Prostate gland (tissue), 2 donors: Measurements from ENCODE around the gene HS6ST3.

ENCODE experiments used
- POLR2A ChIP-seq: fragments of 450-650 bp; IDR thresholded peaks from one replicate; pipeline ENCODE4 v1.6.1; 2016; ENCODE audit warnings: antibody characterized with exemption, mild to moderate bottlenecking
- TF ChIP-seq, protein P1 (sequence below), 4 experiments: fragments of 200-600 bp in 2 of 4; fragments of 450-650 bp in 2 of 4; sonication (generic) in 2 of 4; IDR thresholded peaks; 1 replicate in 3 of 4; 2 replicates in 1 of 4; pipeline ENCODE4 v1.5.1; 2016 to 2019; ENCODE audit warnings: antibody characterized with exemption in 4 of 4, mild to moderate bottlenecking in 2 of 4, moderate library complexity in 2 of 4

DNA sequence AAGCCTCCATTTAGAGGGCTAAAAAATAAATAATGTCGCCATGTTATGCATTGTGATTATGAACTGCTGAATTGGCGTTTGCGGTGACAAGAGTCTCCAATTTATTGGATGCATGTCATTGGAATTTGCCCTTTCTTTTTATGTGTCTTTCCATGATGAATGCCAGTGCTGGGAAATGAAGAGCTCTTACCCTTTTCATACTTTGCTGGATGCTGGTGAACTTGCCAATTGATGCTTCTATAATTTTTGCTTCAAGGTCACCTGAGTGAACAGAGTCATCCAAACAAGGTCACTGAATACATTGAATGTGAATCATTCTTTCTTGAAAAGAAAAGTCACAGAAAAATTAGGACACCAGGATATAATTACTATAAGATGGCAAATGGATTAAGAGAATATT, 556.2 kb downstream of the HS6ST3 start:
- no peak for TF ChIP-seq POLR2A
- TF ChIP-seq, protein P1, sequence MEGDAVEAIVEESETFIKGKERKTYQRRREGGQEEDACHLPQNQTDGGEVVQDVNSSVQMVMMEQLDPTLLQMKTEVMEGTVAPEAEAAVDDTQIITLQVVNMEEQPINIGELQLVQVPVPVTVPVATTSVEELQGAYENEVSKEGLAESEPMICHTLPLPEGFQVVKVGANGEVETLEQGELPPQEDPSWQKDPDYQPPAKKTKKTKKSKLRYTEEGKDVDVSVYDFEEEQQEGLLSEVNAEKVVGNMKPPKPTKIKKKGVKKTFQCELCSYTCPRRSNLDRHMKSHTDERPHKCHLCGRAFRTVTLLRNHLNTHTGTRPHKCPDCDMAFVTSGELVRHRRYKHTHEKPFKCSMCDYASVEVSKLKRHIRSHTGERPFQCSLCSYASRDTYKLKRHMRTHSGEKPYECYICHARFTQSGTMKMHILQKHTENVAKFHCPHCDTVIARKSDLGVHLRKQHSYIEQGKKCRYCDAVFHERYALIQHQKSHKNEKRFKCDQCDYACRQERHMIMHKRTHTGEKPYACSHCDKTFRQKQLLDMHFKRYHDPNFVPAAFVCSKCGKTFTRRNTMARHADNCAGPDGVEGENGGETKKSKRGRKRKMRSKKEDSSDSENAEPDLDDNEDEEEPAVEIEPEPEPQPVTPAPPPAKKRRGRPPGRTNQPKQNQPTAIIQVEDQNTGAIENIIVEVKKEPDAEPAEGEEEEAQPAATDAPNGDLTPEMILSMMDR (IDR thresholded peaks at IDR 0.05) = no peak
